ENCODE data around the gene GAS7. TPM values are rescaled to one million over a fixed set of nuclear protein-coding genes. Genes with fewer than 3 reads are reported as not detected.
A peak's percentile ranks its signal among the peaks of the same experiment; 100 is the strongest.

The GAS7 gene
- total and polyA plus RNA-seq, 7 donors = 6.5 to 67.6 (median 35.1) TPM

GRCh38 chr17:10120749-10121148 lies 77.7 kb downstream of the GAS7 start:
- 28 to 64% methylated on average over 12 of the region's 12 CpGs for WGBS, 2 donors
- H3K27ac ChIP-seq = peak overlapping the region in 2 of 4 donors; percentile 46 to 59
- no peaks in the 10 kb centered on the region for H3K9me3 ChIP-seq
- H3K36me3 ChIP-seq = no peaks in the 10 kb centered on the region
- TF ChIP-seq CTCF (IDR thresholded peaks at IDR 0.05) = no peak
- H3K27me3 ChIP-seq = no peaks in the 10 kb centered on the region
- no peak overlapping the region for H3K4me3 ChIP-seq
- intact Hi-C loops (cut with DNase I) = no loop called here
- H3K4me1 ChIP-seq = peaks cover 0 to 43% (median 37%) of the 10 kb centered on the region in 4 donors
- peak; percentile 54 for DNase-seq

GRCh38 chr17:10120109-10120485 lies 78.3 kb downstream of the GAS7 start:
- H3K9me3 ChIP-seq = no peaks in the 10 kb centered on the region
- peaks cover 0 to 45% (median 42%) of the 10 kb centered on the region in 4 donors for H3K4me1 ChIP-seq
- peak overlapping the region; percentile 19 to 59 (median 37) for H3K27ac ChIP-seq
- H3K36me3 ChIP-seq = no peaks in the 10 kb centered on the region
- WGBS, 2 donors = 53 to 62% methylated on average over 10 of the region's 10 CpGs
- TF ChIP-seq CTCF (IDR thresholded peaks at IDR 0.05) = no peak
- TF ChIP-seq EP300 (IDR thresholded peaks at IDR 0.05) = no peak
- no peak for TF ChIP-seq POLR2A (IDR thresholded peaks at IDR 0.05)
- TF ChIP-seq POLR2AphosphoS5 (IDR thresholded peaks at IDR 0.05) = no peak
- H3K27me3 ChIP-seq = no peaks in the 10 kb centered on the region
- DNase-seq = no peak
- intact Hi-C loops (cut with DNase I) = no loop called here
- no peak overlapping the region for H3K4me3 ChIP-seq

- WGBS, 2 donors = 30% methylated on average over 8 of the region's 8 CpGs
- Histone ChIP-seq H3K9me3 (no peaks in the 10 kb centered on the region), H3K4me3 (no peak overlapping the region), H3K36me3 (no peaks in the 10 kb centered on the region), H3K4me1 (peaks cover 0 to 52% (median 47%) of the 10 kb centered on the region in 4 donors), H3K27ac (peak overlapping the region; percentile 19 to 59 (median 37)), H3K27me3 (no peaks in the 10 kb centered on the region)
- TF ChIP-seq POLR2AphosphoS5 (IDR thresholded peaks at IDR 0.05) = no peak
- TF ChIP-seq POLR2A (IDR thresholded peaks at IDR 0.05) = no peak
- TF ChIP-seq EP300 (IDR thresholded peaks at IDR 0.05) = no peak
- TF ChIP-seq CTCF (IDR thresholded peaks at IDR 0.05) = no peak
- intact Hi-C loops (cut with DNase I) = no loop called here
- DNase-seq = peak; percentile 75
Measured at GRCh38 chr17:10119203-10120108, 79.0 kb downstream of the GAS7 start.

- H3K27me3 ChIP-seq = no peaks in the 10 kb centered on the region
- no peak overlapping the region for H3K4me3 ChIP-seq
- no peaks in the 10 kb centered on the region for H3K36me3 ChIP-seq
- 72 to 87% methylated on average over 5 of the region's 5 CpGs for WGBS, 2 donors
- no peaks in the 10 kb centered on the region for H3K9me3 ChIP-seq
- peaks cover 0 to 59% (median 53%) of the 10 kb centered on the region in 4 donors for H3K4me1 ChIP-seq
- DNase-seq = peak; percentile 56
- no peak for TF ChIP-seq POLR2A (IDR thresholded peaks at IDR 0.05)
- intact Hi-C loops (cut with DNase I) = no loop called here
- peak overlapping the region in 2 of 4 donors; percentile 14 to 46 for H3K27ac ChIP-seq
Measured at GRCh38 chr17:10118788-10119130, 79.6 kb downstream of the GAS7 start.

- Histone ChIP-seq H3K4me1 (peaks cover 0 to 64% (median 57%) of the 10 kb centered on the region in 4 donors), H3K36me3 (no peaks in the 10 kb centered on the region), H3K27me3 (no peaks in the 10 kb centered on the region), H3K9me3 (no peaks in the 10 kb centered on the region), H3K27ac (peak overlapping the region in 2 of 4 donors; percentile 3 to 38), H3K4me3 (no peak overlapping the region)
- TF ChIP-seq POLR2AphosphoS5 (IDR thresholded peaks at IDR 0.05) (no peak), CTCF (IDR thresholded peaks at IDR 0.05) (no peak), EP300 (IDR thresholded peaks at IDR 0.05) (no peak), POLR2A (IDR thresholded peaks at IDR 0.05) (no peak)
- intact Hi-C loops (cut with DNase I) = no loop called here
- 64 to 88% methylated on average over 7 of the region's 7 CpGs for WGBS, 2 donors
- peak; percentile 63 for DNase-seq
Measured at GRCh38 chr17:10117581-10118001, 80.8 kb downstream of the GAS7 start.
